Natural killer cell (primary cell): ENCODE measurements around the gene TOPBP1. TPM values are rescaled to one million over a fixed set of nuclear protein-coding genes. Genes with fewer than 3 reads are reported as not detected.

Experiments
- ATAC-seq, 3 donors: fragments of 150-1000 bp in 2 of 3; fragments of 200-7000 bp in 1 of 3; cut with Tn5 transposase; 1 replicate in 1 of 3; 2 replicates in 2 of 3; pipeline ENCODE4 v1.10.0; 2021; ENCODE audit warnings: mild to moderate bottlenecking in 2 of 3, moderate library complexity in 2 of 3
- DNase-seq, 2 donors: peaks; one replicate each; pipeline versions ENCODE4 v3.0.0 to v3.0.0-alpha.2; 2013 to 2021; ENCODE audit warnings: mixed read lengths in 1 of 2
- H3K27ac ChIP-seq: one replicate; pipeline ENCODE4 v1.5.1; 2013; ENCODE audit warnings: mild to moderate bottlenecking, low read length
- H3K27me3 ChIP-seq: one replicate; pipeline ENCODE4 v1.6.1; 2013; ENCODE audit warnings: low read length; ENCODE audit not compliant: control insufficient read depth, insufficient read depth
- H3K36me3 ChIP-seq: one replicate; pipeline ENCODE4 v1.6.1; 2013; ENCODE audit warnings: low read length; ENCODE audit not compliant: control insufficient read depth, insufficient read depth
- H3K4me1 ChIP-seq: one replicate; pipeline ENCODE4 v1.6.1; 2013; ENCODE audit warnings: low read length; ENCODE audit not compliant: control insufficient read depth, insufficient read depth
- H3K4me3 ChIP-seq: one replicate; pipeline ENCODE4 v1.5.1; 2013; ENCODE audit warnings: low read length
- H3K9me3 ChIP-seq: one replicate; pipeline ENCODE4 v1.6.1; 2013; ENCODE audit warnings: low read length; ENCODE audit not compliant: control insufficient read depth, insufficient read depth
- H3K27ac Mint-ChIP-seq, 2 donors: one replicate each; pipeline ENCODE4 v1.8.0; 2022; ENCODE audit warnings: mild to moderate bottlenecking in 2 of 2, mixed read lengths in 2 of 2, moderate library complexity in 1 of 2
- H3K27me3 Mint-ChIP-seq, 2 donors: one replicate each; pipeline ENCODE4 v1.8.0; 2022; ENCODE audit warnings: low read depth in 2 of 2, mixed read lengths in 2 of 2
- H3K36me3 Mint-ChIP-seq: one replicate; pipeline ENCODE4 v1.8.0; 2022; ENCODE audit warnings: mixed read lengths
- H3K4me1 Mint-ChIP-seq, 2 donors: one replicate each; pipeline ENCODE4 v1.8.0; 2022; ENCODE audit warnings: mixed read lengths in 2 of 2
- H3K4me3 Mint-ChIP-seq: one replicate; pipeline ENCODE4 v1.8.0; 2022; ENCODE audit warnings: mild to moderate bottlenecking, moderate library complexity, mixed read lengths
- H3K9me3 Mint-ChIP-seq, 2 donors: one replicate each; pipeline ENCODE4 v1.8.0; 2022; ENCODE audit warnings: mixed read lengths in 2 of 2
- WGBS: methylation state at CpG from one replicate; pipeline ENCODE4 v1.1.7; 2013; ENCODE audit warnings: missing lambda C conversion rate; ENCODE audit not compliant: insufficient coverage; 5-methylcytosine and 5-hydroxymethylcytosine counted together
- intact Hi-C: fragments of 100-400 bp; cut with micrococcal nuclease; formaldehyde crosslinking; loops from one replicate; pipeline ENCODE4 v1.14.2; 2022
- total RNA-seq, 4 donors: library from RNA; stranded (reverse); fragments of 120-200 nt in 1 of 4; gene quantifications; one replicate each; pipeline versions ENCODE4 v1.2.3 to v1.2.4, GENCODE V29; 2013 to 2022
- TF ChIP-seq, protein P1 (sequence below): fragments of 200-600 bp; IDR thresholded peaks from one replicate; pipeline ENCODE4 v1.8.0; 2022; ENCODE audit warnings: antibody characterized with exemption

The TOPBP1 gene
- total RNA-seq, 3 donors from 2014 or later (not counting 1 experiment from before 2014, with no cell fraction given): 48.1 to 52.9 (median 50.9) TPM

DNA sequence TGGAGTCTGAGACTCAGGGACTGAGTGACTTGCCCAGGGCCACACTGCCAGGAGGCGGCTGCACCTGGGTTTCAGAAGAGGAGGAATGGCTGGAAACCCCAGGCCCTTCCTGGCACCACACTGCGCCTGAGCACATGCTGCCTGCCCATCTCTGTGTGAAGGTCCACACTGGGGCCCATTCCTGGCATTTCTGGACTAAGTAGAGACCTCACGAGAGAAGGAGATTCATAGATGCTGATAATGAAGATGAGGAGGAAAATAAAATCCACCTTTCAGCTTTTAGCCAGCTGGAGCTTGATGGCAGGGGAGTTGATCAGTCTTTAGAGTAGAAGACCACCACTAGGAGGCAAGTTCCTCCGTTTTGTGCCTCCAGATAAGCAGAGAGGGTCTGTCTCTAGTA, 44.3 kb upstream of the TOPBP1 start:
- no peak overlapping the region for H3K27ac ChIP-seq
- no peak overlapping the region for H3K27ac Mint-ChIP-seq
- DNase-seq (no peak), ATAC-seq (no peak)
- H3K4me3 Mint-ChIP-seq: no peak overlapping the region
- H3K4me1 ChIP-seq: no peaks in the 10 kb centered on the region
- H3K36me3 ChIP-seq: no peaks in the 10 kb centered on the region
- H3K4me1 Mint-ChIP-seq: no peaks in the 10 kb centered on the region
- no peaks in the 10 kb centered on the region for H3K9me3 Mint-ChIP-seq
- H3K27me3 Mint-ChIP-seq: peaks cover 9 to 11% of the 10 kb centered on the region in 2 donors
- no peaks in the 10 kb centered on the region for H3K9me3 ChIP-seq
- TF ChIP-seq, protein P1, sequence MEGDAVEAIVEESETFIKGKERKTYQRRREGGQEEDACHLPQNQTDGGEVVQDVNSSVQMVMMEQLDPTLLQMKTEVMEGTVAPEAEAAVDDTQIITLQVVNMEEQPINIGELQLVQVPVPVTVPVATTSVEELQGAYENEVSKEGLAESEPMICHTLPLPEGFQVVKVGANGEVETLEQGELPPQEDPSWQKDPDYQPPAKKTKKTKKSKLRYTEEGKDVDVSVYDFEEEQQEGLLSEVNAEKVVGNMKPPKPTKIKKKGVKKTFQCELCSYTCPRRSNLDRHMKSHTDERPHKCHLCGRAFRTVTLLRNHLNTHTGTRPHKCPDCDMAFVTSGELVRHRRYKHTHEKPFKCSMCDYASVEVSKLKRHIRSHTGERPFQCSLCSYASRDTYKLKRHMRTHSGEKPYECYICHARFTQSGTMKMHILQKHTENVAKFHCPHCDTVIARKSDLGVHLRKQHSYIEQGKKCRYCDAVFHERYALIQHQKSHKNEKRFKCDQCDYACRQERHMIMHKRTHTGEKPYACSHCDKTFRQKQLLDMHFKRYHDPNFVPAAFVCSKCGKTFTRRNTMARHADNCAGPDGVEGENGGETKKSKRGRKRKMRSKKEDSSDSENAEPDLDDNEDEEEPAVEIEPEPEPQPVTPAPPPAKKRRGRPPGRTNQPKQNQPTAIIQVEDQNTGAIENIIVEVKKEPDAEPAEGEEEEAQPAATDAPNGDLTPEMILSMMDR: no peak
- no peaks in the 10 kb centered on the region for H3K27me3 ChIP-seq
- H3K36me3 Mint-ChIP-seq: no peaks in the 10 kb centered on the region
- WGBS: 81% methylated on average over 4 of the region's 4 CpGs
- H3K4me3 ChIP-seq: no peak overlapping the region
- intact Hi-C loops: no loop called here

DNA sequence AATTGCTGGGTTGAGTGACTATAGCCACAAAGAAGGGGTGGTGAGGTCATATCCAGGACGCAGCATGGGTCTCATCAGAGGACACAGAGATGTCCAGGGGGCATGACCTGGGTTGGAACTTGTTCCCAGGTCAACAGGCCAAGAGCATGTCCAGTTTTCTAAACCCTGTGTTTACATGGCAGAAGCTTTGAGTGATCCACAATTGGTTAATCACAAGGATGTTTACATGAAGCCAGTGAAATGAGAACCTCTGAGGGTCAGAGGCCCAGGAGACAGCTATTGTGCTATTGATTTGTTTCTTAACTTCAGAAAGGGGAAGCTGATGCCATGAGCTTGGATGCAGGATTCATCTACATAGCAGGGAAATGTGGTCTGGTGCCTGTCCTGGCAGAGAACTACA, 42.2 kb upstream of the TOPBP1 start:
- no peak overlapping the region for H3K27ac Mint-ChIP-seq
- 74% methylated on average over 1 of the region's 1 CpG for WGBS

DNA sequence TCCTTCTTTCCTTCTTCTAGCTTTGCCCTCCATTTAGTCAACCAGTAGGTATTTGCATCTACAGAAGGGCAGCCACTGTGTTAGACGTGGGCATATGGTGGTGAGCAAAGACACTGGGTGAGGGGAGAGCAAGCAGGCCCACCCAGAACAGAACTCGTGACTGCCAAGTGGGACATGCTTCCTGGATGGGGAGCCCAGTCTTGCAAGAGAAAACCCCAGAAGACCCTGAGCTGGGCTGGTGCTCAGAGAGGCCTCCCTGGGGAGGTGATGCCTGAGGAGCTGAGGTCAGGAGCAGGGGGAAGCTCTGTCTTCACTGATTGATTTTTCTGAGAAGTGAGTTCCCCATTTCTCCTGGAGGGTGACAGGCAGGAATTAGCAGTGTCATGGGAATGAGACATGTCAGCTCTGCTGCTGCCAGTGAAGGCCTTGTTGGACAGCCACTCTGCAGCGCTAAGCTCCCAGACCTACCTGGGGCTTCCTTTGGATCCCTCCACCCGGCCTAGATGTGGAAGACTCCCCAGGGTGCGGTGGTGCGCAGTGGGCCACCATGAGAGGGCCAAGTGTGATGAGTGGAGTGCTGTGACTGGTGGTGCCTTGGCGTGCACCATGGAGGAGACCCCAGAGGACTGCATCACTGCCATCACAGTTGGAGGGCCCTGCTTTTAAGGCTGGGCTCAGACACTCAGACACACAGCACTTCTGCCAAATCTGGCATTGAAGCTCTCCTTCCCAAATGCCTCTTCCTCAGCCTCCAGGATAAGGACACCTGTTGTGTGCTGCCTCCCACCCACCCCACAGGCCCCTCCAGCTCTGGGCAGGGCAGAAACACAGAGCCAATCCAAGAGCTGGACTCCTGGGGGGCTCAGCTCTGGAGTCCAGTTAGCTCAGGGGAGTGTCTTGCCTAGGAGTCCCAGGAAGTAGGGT, 40.0 kb upstream of the TOPBP1 start:
- intact Hi-C loops: no loop called here

More for the DNA sequence above, 42.2 kb upstream of the TOPBP1 start:
- Histone ChIP-seq H3K27me3 (no peaks in the 10 kb centered on the region), H3K4me3 (no peak overlapping the region), H3K36me3 (no peaks in the 10 kb centered on the region), H3K9me3 (no peaks in the 10 kb centered on the region), H3K27ac (no peak overlapping the region), H3K4me1 (no peaks in the 10 kb centered on the region)
- TF ChIP-seq, protein P1: no peak
- no peak for DNase-seq
- intact Hi-C loops: no loop called here
- peaks cover 0 to 11% of the 10 kb centered on the region in 2 donors for H3K27me3 Mint-ChIP-seq
- no peak overlapping the region for H3K4me3 Mint-ChIP-seq
- no peaks in the 10 kb centered on the region for H3K36me3 Mint-ChIP-seq
- H3K4me1 Mint-ChIP-seq: no peaks in the 10 kb centered on the region
- ATAC-seq: no peak
- no peaks in the 10 kb centered on the region for H3K9me3 Mint-ChIP-seq

More for the DNA sequence above, 40.0 kb upstream of the TOPBP1 start:
- H3K9me3 Mint-ChIP-seq: no peaks in the 10 kb centered on the region
- ATAC-seq (no peak), DNase-seq (no peak)
- H3K36me3 ChIP-seq: no peaks in the 10 kb centered on the region
- peaks cover 0 to 8% of the 10 kb centered on the region in 2 donors for H3K27me3 Mint-ChIP-seq
- H3K27ac ChIP-seq: no peak overlapping the region
- WGBS: 82% methylated on average over 7 of the region's 7 CpGs
- no peaks in the 10 kb centered on the region for H3K27me3 ChIP-seq
- H3K27ac Mint-ChIP-seq: no peak overlapping the region
- no peaks in the 10 kb centered on the region for H3K4me1 ChIP-seq
- H3K9me3 ChIP-seq: no peaks in the 10 kb centered on the region
- H3K4me3 Mint-ChIP-seq: no peak overlapping the region
- no peaks in the 10 kb centered on the region for H3K4me1 Mint-ChIP-seq
- H3K36me3 Mint-ChIP-seq: no peaks in the 10 kb centered on the region
- no peak overlapping the region for H3K4me3 ChIP-seq
- TF ChIP-seq, protein P1: no peak
